ENCODE data around the gene CCDC158. TPM values are rescaled to one million over a fixed set of nuclear protein-coding genes. Genes with fewer than 3 reads are reported as not detected.
"Not testable (repeated sequence)": the region's sequence is repeated elsewhere in the genome, so short reads cannot be mapped to it uniquely, and the experiment has no call there.

CCDC158 gene
- total and polyA plus RNA-seq, 4 donors: 0.04 to 0.37 (median 0.14) TPM

GRCh38 chr4:76457885-76458284 lies 36.9 kb upstream of the CCDC158 start:
- Histone ChIP-seq H3K9me3 (ENCODE audit: control insufficient read depth in 4 of 4, insufficient read depth in 3 of 4, low read length in 3 of 4) (peaks cover 0 to under 1% (median 0%) of the 10 kb centered on the region in 4 donors), H3K27me3 (ENCODE audit: control insufficient read depth in 3 of 3, insufficient read depth in 3 of 3, low read length in 2 of 3) (no peaks in the 10 kb centered on the region), H3K27ac (ENCODE audit: low read depth in 1 of 2, low read length in 1 of 2) (no peak overlapping the region), H3K4me1 (ENCODE audit: control insufficient read depth in 5 of 5, insufficient read depth in 5 of 5, low read length in 5 of 5) (peaks cover 0 to 8% (median 2%) of the 10 kb centered on the region in 5 donors), H3K9ac (ENCODE audit: insufficient read depth in 1 of 2, low read length in 2 of 2) (no peak overlapping the region), H3K4me3 (no peak overlapping the region), H3K36me3 (ENCODE audit: control insufficient read depth in 4 of 4, insufficient read depth in 4 of 4, low read length in 4 of 4) (no peaks in the 10 kb centered on the region)
- 93 to 94% methylated on average over 7 of the region's 7 CpGs for WGBS, 2 donors
- DNase-seq (no peak), ATAC-seq (ENCODE audit: insufficient read depth, low FRiP score) (no peak)
- TF ChIP-seq CTCF (IDR thresholded peaks at IDR 0.05; ENCODE audit: control extremely low read depth, extremely low read depth): no peak

GRCh38 chr4:76454073-76454472 lies 33.1 kb upstream of the CCDC158 start:
- not testable (repeated sequence) for H3K4me1 ChIP-seq (ENCODE audit: control insufficient read depth in 5 of 5, insufficient read depth in 5 of 5, low read length in 5 of 5); H3K27ac ChIP-seq (ENCODE audit: low read depth in 1 of 2, low read length in 1 of 2); H3K9me3 ChIP-seq (ENCODE audit: control insufficient read depth in 4 of 4, insufficient read depth in 3 of 4, low read length in 3 of 4); H3K27me3 ChIP-seq (ENCODE audit: control insufficient read depth in 3 of 3, insufficient read depth in 3 of 3, low read length in 2 of 3); H3K36me3 ChIP-seq (ENCODE audit: control insufficient read depth in 4 of 4, insufficient read depth in 4 of 4, low read length in 4 of 4); H3K9ac ChIP-seq (ENCODE audit: insufficient read depth in 1 of 2, low read length in 2 of 2); H3K4me3 ChIP-seq; ATAC-seq (ENCODE audit: insufficient read depth, low FRiP score); DNase-seq
- 94 to 98% methylated on average over 6 of the region's 6 CpGs for WGBS, 2 donors

DNA sequence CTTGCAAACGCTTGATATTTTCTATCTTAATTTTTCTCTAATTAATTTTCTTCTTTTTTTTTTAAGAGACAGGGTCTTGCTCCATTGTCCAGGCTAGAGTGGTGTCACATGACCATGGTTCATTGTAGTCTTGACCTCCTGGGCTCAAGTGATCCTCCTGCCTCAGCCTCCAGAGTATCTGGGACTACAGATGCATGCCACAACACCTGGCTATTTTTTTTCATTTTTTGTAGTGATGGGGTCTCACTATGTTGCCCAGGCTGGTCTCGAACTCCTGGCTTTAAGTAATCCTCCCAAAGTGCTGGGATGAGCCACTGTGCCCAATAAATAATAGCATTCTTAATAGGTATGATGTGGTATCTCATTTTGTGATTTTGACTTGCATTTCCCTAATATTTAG lies 32.3 kb upstream of the CCDC158 start:
- H3K4me1 ChIP-seq (ENCODE audit: control insufficient read depth in 5 of 5, insufficient read depth in 5 of 5, low read length in 5 of 5): peaks cover 0 to 2% (median 0%) of the 10 kb centered on the region in 5 donors
- no peaks in the 10 kb centered on the region for H3K36me3 ChIP-seq (ENCODE audit: control insufficient read depth in 4 of 4, insufficient read depth in 4 of 4, low read length in 4 of 4)
- ATAC-seq (ENCODE audit: insufficient read depth, low FRiP score) (no peak), DNase-seq (no peak)
- H3K9me3 ChIP-seq (ENCODE audit: control insufficient read depth in 4 of 4, insufficient read depth in 3 of 4, low read length in 3 of 4): no peaks in the 10 kb centered on the region
- H3K9ac ChIP-seq (ENCODE audit: insufficient read depth in 1 of 2, low read length in 2 of 2): no peak overlapping the region
- 86 to 88% methylated on average over 2 of the region's 2 CpGs for WGBS, 2 donors
- TF ChIP-seq CTCF (IDR thresholded peaks at IDR 0.05; ENCODE audit: control extremely low read depth, extremely low read depth): no peak
- no peaks in the 10 kb centered on the region for H3K27me3 ChIP-seq (ENCODE audit: control insufficient read depth in 3 of 3, insufficient read depth in 3 of 3, low read length in 2 of 3)
- no peak overlapping the region for H3K4me3 ChIP-seq
- no peak overlapping the region for H3K27ac ChIP-seq (ENCODE audit: low read depth in 1 of 2, low read length in 1 of 2)

DNA sequence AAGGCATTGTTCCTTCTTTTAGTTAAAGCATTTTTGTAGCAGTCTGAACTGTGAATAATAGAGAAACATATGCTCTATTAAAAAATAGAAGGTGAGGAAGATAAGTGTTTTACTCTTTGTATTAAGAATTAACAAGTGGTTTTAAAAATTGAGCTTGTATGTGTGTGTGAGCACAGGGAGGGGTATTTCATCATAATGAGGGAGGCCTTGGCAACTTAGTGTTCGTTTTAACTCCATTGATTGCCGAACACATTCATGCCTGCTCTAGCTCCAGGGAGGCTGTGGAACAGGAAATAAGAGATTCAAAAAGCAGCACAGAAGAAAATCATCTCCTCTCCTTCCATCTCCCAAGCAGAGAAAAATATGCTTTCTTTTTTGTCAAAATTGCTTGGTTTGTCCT lies 28.9 kb upstream of the CCDC158 start:
- no peak for TF ChIP-seq CTCF (IDR thresholded peaks at IDR 0.05; ENCODE audit: control extremely low read depth, extremely low read depth)
- no peaks in the 10 kb centered on the region for H3K36me3 ChIP-seq (ENCODE audit: control insufficient read depth in 4 of 4, insufficient read depth in 4 of 4, low read length in 4 of 4)
- no peaks in the 10 kb centered on the region for H3K9me3 ChIP-seq (ENCODE audit: control insufficient read depth in 4 of 4, insufficient read depth in 3 of 4, low read length in 3 of 4)
- no peaks in the 10 kb centered on the region for H3K27me3 ChIP-seq (ENCODE audit: control insufficient read depth in 3 of 3, insufficient read depth in 3 of 3, low read length in 2 of 3)
- peaks cover 0 to 5% (median 0%) of the 10 kb centered on the region in 5 donors for H3K4me1 ChIP-seq (ENCODE audit: control insufficient read depth in 5 of 5, insufficient read depth in 5 of 5, low read length in 5 of 5)
- WGBS, 2 donors: 46 to 53% methylated on average over 2 of the region's 2 CpGs
- H3K27ac ChIP-seq (ENCODE audit: low read depth in 1 of 2, low read length in 1 of 2): no peak overlapping the region
- no peak overlapping the region for H3K9ac ChIP-seq (ENCODE audit: insufficient read depth in 1 of 2, low read length in 2 of 2)
- peak in 1 of 3 donors; percentile 47 for DNase-seq
- H3K4me3 ChIP-seq: no peak overlapping the region
- ATAC-seq (ENCODE audit: insufficient read depth, low FRiP score): no peak

Measured in lung (tissue), 12 donors.